NB4 (cell line): Measurements from ENCODE around the gene ARRDC1.

ENCODE experiments used
- POLR2A ChIP-seq: IDR thresholded peaks from 2 replicates; pipeline ENCODE4 v1.6.1; 2011; ENCODE audit warnings: mild to moderate bottlenecking; ENCODE audit not compliant: insufficient read length; ENCODE audit errors: extremely low read depth
- TF ChIP-seq, protein P1 (sequence below): IDR thresholded peaks from one replicate; pipeline ENCODE4 v1.5.1; 2012; ENCODE audit warnings: low read depth, low read length

DNA sequence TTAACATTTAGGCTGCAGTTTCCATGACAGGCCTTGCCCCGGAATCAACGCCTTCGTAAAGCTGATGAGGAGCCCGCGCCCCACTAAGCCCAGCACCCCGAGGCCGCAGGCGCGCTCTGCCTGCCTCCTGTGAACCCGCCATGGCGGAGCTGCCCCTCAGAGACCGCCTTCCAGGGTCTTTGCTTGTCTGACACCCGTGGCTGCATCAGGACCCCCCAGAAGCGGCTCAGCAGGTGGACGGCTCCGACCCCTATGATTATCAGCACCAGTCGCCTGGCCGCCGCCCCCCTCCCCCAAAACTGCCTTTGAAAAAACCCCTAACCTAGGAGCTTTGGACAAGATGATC lies 26.3 kb upstream of the ARRDC1 start:
- no peak for TF ChIP-seq POLR2A
- TF ChIP-seq, protein P1, sequence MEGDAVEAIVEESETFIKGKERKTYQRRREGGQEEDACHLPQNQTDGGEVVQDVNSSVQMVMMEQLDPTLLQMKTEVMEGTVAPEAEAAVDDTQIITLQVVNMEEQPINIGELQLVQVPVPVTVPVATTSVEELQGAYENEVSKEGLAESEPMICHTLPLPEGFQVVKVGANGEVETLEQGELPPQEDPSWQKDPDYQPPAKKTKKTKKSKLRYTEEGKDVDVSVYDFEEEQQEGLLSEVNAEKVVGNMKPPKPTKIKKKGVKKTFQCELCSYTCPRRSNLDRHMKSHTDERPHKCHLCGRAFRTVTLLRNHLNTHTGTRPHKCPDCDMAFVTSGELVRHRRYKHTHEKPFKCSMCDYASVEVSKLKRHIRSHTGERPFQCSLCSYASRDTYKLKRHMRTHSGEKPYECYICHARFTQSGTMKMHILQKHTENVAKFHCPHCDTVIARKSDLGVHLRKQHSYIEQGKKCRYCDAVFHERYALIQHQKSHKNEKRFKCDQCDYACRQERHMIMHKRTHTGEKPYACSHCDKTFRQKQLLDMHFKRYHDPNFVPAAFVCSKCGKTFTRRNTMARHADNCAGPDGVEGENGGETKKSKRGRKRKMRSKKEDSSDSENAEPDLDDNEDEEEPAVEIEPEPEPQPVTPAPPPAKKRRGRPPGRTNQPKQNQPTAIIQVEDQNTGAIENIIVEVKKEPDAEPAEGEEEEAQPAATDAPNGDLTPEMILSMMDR = no peak
